HCT116 (cell line): ENCODE results near the gene ARMC2. TPM values are rescaled to one million over a fixed set of nuclear protein-coding genes. Genes with fewer than 3 reads are reported as not detected.

Experiments used
- ATAC-seq: fragments of 200-7000 bp; cut with Tn5 transposase; 2 replicates; pipeline ENCODE4 v1.9.1; 2020; ENCODE audit warnings: mild to moderate bottlenecking, moderate library complexity
- BruUV-seq: library from RNA; stranded (reverse); fragments of 400-500 nt; replicated peaks from 2 replicates; lab custom pipeline; 2021; lab: Mats Ljungman, UMichigan
- CTCF ChIA-PET: fragments of 300-600 bp; sonication (Branson Sonifier 250); formaldehyde crosslinking; loops from one replicate; lab custom pipeline; 2021; ENCODE audit warnings: antibody characterized with exemption; lab: Charles Lee
- POLR2A ChIA-PET: fragments of 300-600, 350-600 bp; sonication (Branson Sonifier 250); formaldehyde crosslinking; loops from one replicate; lab custom pipeline; 2021; ENCODE audit warnings: antibody characterized with exemption; lab: Charles Lee
- RAD21 ChIA-PET, 2 experiments: fragments of 300-600 bp; sonication (Branson Sonifier 250); formaldehyde crosslinking; loops; one replicate each; lab custom pipeline; 2023; ENCODE audit warnings: low total read pairs in 2 of 2; ENCODE audit not compliant: uncharacterized antibody in 2 of 2, unreplicated experiment in 2 of 2, low non-redundant PET in 1 of 2; lab: Charles Lee
- DNase-seq: peaks from one replicate; pipeline ENCODE4 v3.0.0-alpha.2; 2010; ENCODE audit warnings: low read depth, low spot score
- H2AFZ ChIP-seq: fragments of 200-600 bp; shearing (Covaris generic), sonication (generic); 2 replicates; pipeline ENCODE4 v1.6.1; 2017; ENCODE audit warnings: low read depth, mixed run types, mixed read lengths, antibody characterized with exemption, low read length; ENCODE audit not compliant: poor library complexity, severe bottlenecking
- H3K27ac ChIP-seq: 2 replicates; pipeline ENCODE4 v1.5.1; 2012; ENCODE audit warnings: low read depth, low read length
- H3K27me3 ChIP-seq: fragments of 200-600 bp; sonication (generic); 2 replicates; pipeline ENCODE4 v1.6.1; 2016; ENCODE audit warnings: mixed run types, low read length, mixed read lengths; ENCODE audit not compliant: insufficient read depth
- H3K36me3 ChIP-seq, 2 experiments: fragments of 200-500 bp in 1 of 2; fragments of 200-600 bp in 1 of 2; sonication (Bioruptor generic) in 1 of 2; sonication (generic) in 1 of 2; 2 replicates each; pipeline versions ENCODE4 v1.5.1 to v1.6.1; 2014 to 2016; ENCODE audit warnings: low read length in 2 of 2, inconsistent platforms in 1 of 2, mixed read lengths in 1 of 2, mixed run types in 1 of 2; ENCODE audit not compliant: insufficient read depth in 2 of 2, control insufficient read depth in 1 of 2
- H3K4me1 ChIP-seq, 2 experiments: fragments of 200-600 bp in 1 of 2; sonication (generic) in 1 of 2; 2 replicates each; pipeline versions ENCODE4 v1.5.1 to v1.6.1; 2012 to 2017; ENCODE audit warnings: low read length in 2 of 2, inconsistent platforms in 1 of 2, mild to moderate bottlenecking in 1 of 2, mixed read lengths in 1 of 2, mixed run types in 1 of 2, moderate library complexity in 1 of 2; ENCODE audit not compliant: insufficient read depth in 2 of 2, control insufficient read depth in 1 of 2
- H3K4me2 ChIP-seq: fragments of 200-600 bp; sonication (generic); 2 replicates; pipeline ENCODE4 v1.6.1; 2017; ENCODE audit warnings: mixed run types, low read length, mixed read lengths
- H3K4me3 ChIP-seq, 2 experiments: fragments of 200-600 bp in 1 of 2; sonication (generic) in 1 of 2; replicated peaks in 1 of 2; 2 replicates each; pipeline ENCODE4 v1.5.1; 2011 to 2016; ENCODE audit warnings: low read length in 2 of 2, control low read depth in 1 of 2, low read depth in 1 of 2, mild to moderate bottlenecking in 1 of 2, mixed read lengths in 1 of 2, mixed run types in 1 of 2
- H3K79me2 ChIP-seq: fragments of 200-600 bp; sonication (generic); 2 replicates; pipeline ENCODE4 v1.6.1; 2017; ENCODE audit warnings: mild to moderate bottlenecking, mixed run types, low read length, moderate library complexity, mixed read lengths; ENCODE audit not compliant: insufficient read depth
- H3K9ac ChIP-seq: fragments of 200-600 bp; sonication (generic); 2 replicates; pipeline ENCODE4 v1.6.1; 2016; ENCODE audit warnings: low read length, mixed read lengths
- H3K9me2 ChIP-seq: fragments of 200-600 bp; sonication (generic), shearing (Covaris generic); 2 replicates; pipeline ENCODE4 v1.6.1; 2017; ENCODE audit warnings: mixed run types, mild to moderate bottlenecking, moderate library complexity; ENCODE audit not compliant: insufficient read depth
- H3K9me3 ChIP-seq, 2 experiments: fragments of 200-500 bp in 1 of 2; fragments of 200-600 bp in 1 of 2; sonication (Bioruptor generic) in 1 of 2; sonication (generic) in 1 of 2; 2 replicates each; pipeline ENCODE4 v1.6.1; 2014 to 2017; ENCODE audit warnings: low read length in 2 of 2, mixed read lengths in 2 of 2, inconsistent platforms in 1 of 2, low read depth in 1 of 2, mild to moderate bottlenecking in 1 of 2, mixed run types in 1 of 2, moderate library complexity in 1 of 2; ENCODE audit not compliant: control insufficient read depth in 1 of 2, insufficient read depth in 1 of 2
- H4K20me1 ChIP-seq: fragments of 200-600 bp; sonication (generic), shearing (Covaris generic); 2 replicates; pipeline ENCODE4 v1.6.1; 2017; ENCODE audit warnings: mixed run types, mild to moderate bottlenecking, moderate library complexity; ENCODE audit not compliant: insufficient read depth
- EGR1 ChIP-seq: IDR thresholded peaks from 2 replicates; pipeline ENCODE4 v1.6.1; 2012; ENCODE audit warnings: low read depth
- ELF1 ChIP-seq: IDR thresholded peaks from 2 replicates; pipeline ENCODE4 v1.6.1; 2012; ENCODE audit warnings: low read depth, borderline replicate concordance
- FOSL1 ChIP-seq: IDR thresholded peaks from 2 replicates; pipeline ENCODE4 v1.6.1; 2012; ENCODE audit warnings: low read depth
- JUND ChIP-seq: IDR thresholded peaks from 2 replicates; pipeline ENCODE4 v1.6.1; 2012
- POLR2A ChIP-seq: IDR thresholded peaks from 2 replicates; pipeline ENCODE4 v1.7.0; 2011; ENCODE audit warnings: borderline replicate concordance; ENCODE audit not compliant: insufficient read depth, insufficient read length; ENCODE audit errors: extremely low read depth
- POLR2AphosphoS5 ChIP-seq: IDR thresholded peaks from 2 replicates; pipeline ENCODE4 v1.6.1; 2011; ENCODE audit warnings: mild to moderate bottlenecking, low read depth, low read length, moderate library complexity
- RAD21 ChIP-seq: IDR thresholded peaks from 2 replicates; pipeline ENCODE4 v1.6.1; 2012; ENCODE audit warnings: low read depth, mild to moderate bottlenecking
- SIN3A ChIP-seq: IDR thresholded peaks from 2 replicates; pipeline ENCODE4 v1.6.1; 2012; ENCODE audit warnings: low read depth
- SP1 ChIP-seq: IDR thresholded peaks from 2 replicates; pipeline ENCODE4 v1.6.1; 2012; ENCODE audit warnings: low read depth
- SRF ChIP-seq: IDR thresholded peaks from 2 replicates; pipeline ENCODE4 v1.6.1; 2012; ENCODE audit warnings: low read depth
- ZFX ChIP-seq: fragments of 450-650 bp; IDR thresholded peaks from 2 replicates; pipeline ENCODE4 v1.6.1; 2017
- ZNF274 ChIP-seq: fragments of 200-500 bp; sonication (Bioruptor generic); IDR thresholded peaks from 2 replicates; pipeline ENCODE4 v1.6.1; 2014; ENCODE audit warnings: mild to moderate bottlenecking, low read depth, low read length, inconsistent platforms
- intact Hi-C: fragments of 100-400 bp; cut with micrococcal nuclease; formaldehyde crosslinking; loops from 2 replicates; pipeline ENCODE4 v1.10.0; 2022
- total RNA-seq: library from RNA; stranded (reverse); gene quantifications from one replicate; pipeline ENCODE4 v1.2.1, GENCODE V29; 2021; ENCODE audit not compliant: unreplicated experiment
- TF ChIP-seq, protein P1 (sequence below): IDR thresholded peaks from 2 replicates; pipeline ENCODE4 v1.6.1; 2012
- TF ChIP-seq, protein P2 (sequence below): IDR thresholded peaks from 2 replicates; pipeline ENCODE4 v1.6.1; 2012; ENCODE audit warnings: low read depth

ARMC2 gene
- total RNA-seq, 1 experiment from 2014 or later: 3.6 TPM

DNA sequence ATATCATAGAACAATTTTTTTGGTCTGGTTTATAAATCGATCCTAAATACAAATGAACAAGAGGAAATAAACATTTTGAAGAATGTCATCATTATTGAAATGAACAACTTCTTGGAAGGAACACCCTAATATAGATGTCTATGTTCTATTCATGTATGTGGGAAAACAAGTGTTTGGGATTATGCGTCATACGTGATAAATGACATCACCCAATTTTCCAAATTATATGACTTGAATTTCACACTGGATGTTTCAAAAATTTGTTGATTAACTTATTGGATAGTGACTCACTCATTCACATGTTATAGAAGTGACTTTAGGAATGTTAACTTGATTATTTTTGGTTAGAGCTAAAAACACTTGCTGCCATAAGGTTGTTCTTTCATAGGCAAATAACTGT is 18.6 kb downstream of the ARMC2 start:
- Histone ChIP-seq H3K36me3 (no peaks in the 10 kb centered on the region), H3K9me3 (no peaks in the 10 kb centered on the region), H2AFZ (no peak overlapping the region), H3K9me2 (no peaks in the 10 kb centered on the region), H3K4me1 (no peaks in the 10 kb centered on the region), H3K4me3 (no peak overlapping the region), H3K79me2 (no peaks in the 10 kb centered on the region), H3K9ac (no peak overlapping the region), H3K4me2 (no peak overlapping the region), H4K20me1 (no peaks in the 10 kb centered on the region)
- no peak for ATAC-seq
- CTCF ChIA-PET: no interaction called here
- no TSS peak for BruUV-seq
- RAD21 ChIA-PET: no interaction called here
- no peak for DNase-seq
- TF ChIP-seq ELF1 (no peak), RAD21 (no peak)
- TF ChIP-seq, all 23 proteins: peak for 0
- Histone ChIP-seq H3K27me3 (no peaks in the 10 kb centered on the region), H3K27ac (no peak overlapping the region)
- intact Hi-C loops: no loop called here
- POLR2A ChIA-PET: no interaction called here

DNA sequence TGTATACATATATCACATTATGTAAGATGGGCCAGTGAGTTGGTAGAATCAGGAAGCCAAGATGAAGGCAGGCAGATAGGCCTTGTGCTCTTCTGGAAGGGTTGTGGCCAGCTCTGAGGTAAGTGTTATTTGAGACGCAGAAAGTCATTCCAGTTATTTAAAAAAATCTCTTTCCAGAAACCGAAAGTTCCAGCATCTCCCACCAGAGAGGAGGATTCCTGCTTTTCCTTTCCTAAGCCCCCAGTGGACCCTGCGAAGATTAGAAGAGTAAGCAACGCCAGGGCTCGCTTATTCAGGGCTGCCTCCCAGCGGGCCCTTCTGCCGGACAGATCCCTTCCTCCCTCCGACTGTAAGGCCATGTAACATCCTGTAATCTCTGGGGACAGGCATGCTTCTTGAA is 20.4 kb downstream of the ARMC2 start:
- H3K4me2 ChIP-seq: no peak overlapping the region
- POLR2A ChIA-PET: no interaction called here
- H3K9me3 ChIP-seq: no peaks in the 10 kb centered on the region
- H3K27ac ChIP-seq: no peak overlapping the region
- no peaks in the 10 kb centered on the region for H3K79me2 ChIP-seq
- H3K4me3 ChIP-seq: no peak overlapping the region
- RAD21 ChIA-PET: no interaction called here
- no peak overlapping the region for H3K9ac ChIP-seq
- no peaks in the 10 kb centered on the region for H3K4me1 ChIP-seq
- no peaks in the 10 kb centered on the region for H3K9me2 ChIP-seq
- no TSS peak for BruUV-seq
- ATAC-seq: no peak
- no peaks in the 10 kb centered on the region for H3K27me3 ChIP-seq
- no peak for DNase-seq
- intact Hi-C loops: no loop called here
- H4K20me1 ChIP-seq: no peaks in the 10 kb centered on the region
- CTCF ChIA-PET: no interaction called here
- no peaks in the 10 kb centered on the region for H3K36me3 ChIP-seq
- H2AFZ ChIP-seq: no peak overlapping the region
- TF ChIP-seq ZNF274 (no peak), SP1 (no peak)

DNA sequence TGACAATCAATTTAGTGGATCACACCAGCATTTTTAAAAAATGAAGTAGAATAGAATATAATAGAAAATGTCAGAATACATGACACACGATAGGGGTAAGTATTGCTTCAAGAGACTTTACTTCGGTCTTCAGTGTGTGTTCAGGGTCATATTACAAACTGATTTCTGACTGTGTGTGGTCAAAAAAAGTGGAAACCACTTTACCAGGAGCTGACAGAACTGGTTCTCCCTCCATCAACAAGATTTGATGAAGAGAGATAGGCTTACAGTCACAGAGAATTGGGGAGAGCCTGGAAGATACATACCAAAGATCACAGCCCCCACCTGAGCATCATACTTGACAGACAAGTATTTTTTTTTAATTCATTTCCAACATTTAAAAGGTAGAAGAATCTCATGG is 21.7 kb downstream of the ARMC2 start:
- POLR2A ChIA-PET: no interaction called here
- BruUV-seq: no TSS peak
- TF ChIP-seq POLR2A (no peak), POLR2AphosphoS5 (no peak), SIN3A (no peak), FOSL1 (no peak), JUND (no peak), EGR1 (no peak), ZFX (no peak), SRF (no peak), ELF1 (no peak), ZNF274 (no peak), RAD21 (no peak)
- TF ChIP-seq, protein P1, sequence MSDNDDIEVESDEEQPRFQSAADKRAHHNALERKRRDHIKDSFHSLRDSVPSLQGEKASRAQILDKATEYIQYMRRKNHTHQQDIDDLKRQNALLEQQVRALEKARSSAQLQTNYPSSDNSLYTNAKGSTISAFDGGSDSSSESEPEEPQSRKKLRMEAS: no peak
- TF ChIP-seq, protein P2, sequence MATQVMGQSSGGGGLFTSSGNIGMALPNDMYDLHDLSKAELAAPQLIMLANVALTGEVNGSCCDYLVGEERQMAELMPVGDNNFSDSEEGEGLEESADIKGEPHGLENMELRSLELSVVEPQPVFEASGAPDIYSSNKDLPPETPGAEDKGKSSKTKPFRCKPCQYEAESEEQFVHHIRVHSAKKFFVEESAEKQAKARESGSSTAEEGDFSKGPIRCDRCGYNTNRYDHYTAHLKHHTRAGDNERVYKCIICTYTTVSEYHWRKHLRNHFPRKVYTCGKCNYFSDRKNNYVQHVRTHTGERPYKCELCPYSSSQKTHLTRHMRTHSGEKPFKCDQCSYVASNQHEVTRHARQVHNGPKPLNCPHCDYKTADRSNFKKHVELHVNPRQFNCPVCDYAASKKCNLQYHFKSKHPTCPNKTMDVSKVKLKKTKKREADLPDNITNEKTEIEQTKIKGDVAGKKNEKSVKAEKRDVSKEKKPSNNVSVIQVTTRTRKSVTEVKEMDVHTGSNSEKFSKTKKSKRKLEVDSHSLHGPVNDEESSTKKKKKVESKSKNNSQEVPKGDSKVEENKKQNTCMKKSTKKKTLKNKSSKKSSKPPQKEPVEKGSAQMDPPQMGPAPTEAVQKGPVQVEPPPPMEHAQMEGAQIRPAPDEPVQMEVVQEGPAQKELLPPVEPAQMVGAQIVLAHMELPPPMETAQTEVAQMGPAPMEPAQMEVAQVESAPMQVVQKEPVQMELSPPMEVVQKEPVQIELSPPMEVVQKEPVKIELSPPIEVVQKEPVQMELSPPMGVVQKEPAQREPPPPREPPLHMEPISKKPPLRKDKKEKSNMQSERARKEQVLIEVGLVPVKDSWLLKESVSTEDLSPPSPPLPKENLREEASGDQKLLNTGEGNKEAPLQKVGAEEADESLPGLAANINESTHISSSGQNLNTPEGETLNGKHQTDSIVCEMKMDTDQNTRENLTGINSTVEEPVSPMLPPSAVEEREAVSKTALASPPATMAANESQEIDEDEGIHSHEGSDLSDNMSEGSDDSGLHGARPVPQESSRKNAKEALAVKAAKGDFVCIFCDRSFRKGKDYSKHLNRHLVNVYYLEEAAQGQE: no peak

More for the DNA sequence above, 21.7 kb downstream of the ARMC2 start:
- no peak overlapping the region for H2AFZ ChIP-seq
- H3K9me3 ChIP-seq: no peaks in the 10 kb centered on the region
- H3K27ac ChIP-seq: no peak overlapping the region
- no peaks in the 10 kb centered on the region for H3K27me3 ChIP-seq
- no peak overlapping the region for H3K9ac ChIP-seq
- no peaks in the 10 kb centered on the region for H3K9me2 ChIP-seq
- H3K79me2 ChIP-seq: no peaks in the 10 kb centered on the region
- H3K36me3 ChIP-seq: no peaks in the 10 kb centered on the region
- DNase-seq: no peak
- no peak overlapping the region for H3K4me3 ChIP-seq
- no peaks in the 10 kb centered on the region for H3K4me1 ChIP-seq
- ATAC-seq: no peak
- ChIA-PET CTCF (no interaction called here), RAD21 (no interaction called here)
- intact Hi-C loops: no loop called here
- no peak overlapping the region for H3K4me2 ChIP-seq
- no peaks in the 10 kb centered on the region for H4K20me1 ChIP-seq
